GM21381 (cell line): ENCODE data around the gene DISP3.

ENCODE experiments used
- ATAC-seq: cut with Tn5 transposase; IDR thresholded peaks from one replicate; pipeline ENCODE4 v1.9.1; 2021; ENCODE audit warnings: mild to moderate bottlenecking, moderate library complexity; ENCODE audit not compliant: unreplicated experiment

DISP3 gene

DNA sequence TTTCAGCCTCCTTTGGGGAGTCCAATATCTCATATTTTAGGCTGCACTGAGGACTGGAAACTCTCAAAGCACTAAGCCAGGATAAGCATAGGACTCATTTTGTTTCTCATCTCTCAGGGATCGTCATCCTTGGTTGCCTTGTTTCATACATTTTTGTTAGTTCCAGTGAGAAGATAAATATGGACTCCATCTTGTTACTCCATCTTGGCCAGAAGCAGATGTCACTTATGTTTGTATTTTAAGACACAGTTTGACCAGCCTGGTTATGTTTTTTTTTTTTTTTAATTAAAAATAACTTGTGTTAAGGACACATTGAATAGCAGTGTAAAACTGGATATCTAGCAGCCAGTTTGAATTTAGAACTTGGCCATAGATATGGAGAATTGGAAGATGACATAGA, 34.7 kb downstream of the DISP3 start:
- no peak for ATAC-seq

DNA sequence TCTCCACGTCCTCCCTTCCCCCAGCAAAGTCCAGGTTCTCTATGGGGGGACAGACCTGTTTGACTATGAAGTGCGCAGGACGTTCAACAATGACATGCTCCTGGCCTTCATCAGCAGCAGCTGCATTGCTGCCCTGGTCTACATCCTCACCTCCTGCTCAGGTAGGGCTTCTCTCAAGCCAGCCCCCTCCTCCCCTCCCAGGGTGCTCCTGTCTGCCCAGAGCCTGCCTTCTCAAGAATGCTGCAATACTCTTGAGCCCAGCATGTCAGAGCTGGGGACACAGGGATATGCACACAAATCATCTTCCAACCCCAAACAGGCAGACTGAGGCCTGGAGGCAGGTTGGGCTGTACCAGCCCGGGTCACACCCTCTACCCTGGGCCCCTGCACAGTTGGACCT, 35.4 kb downstream of the DISP3 start:
- ATAC-seq, result no peak

DNA sequence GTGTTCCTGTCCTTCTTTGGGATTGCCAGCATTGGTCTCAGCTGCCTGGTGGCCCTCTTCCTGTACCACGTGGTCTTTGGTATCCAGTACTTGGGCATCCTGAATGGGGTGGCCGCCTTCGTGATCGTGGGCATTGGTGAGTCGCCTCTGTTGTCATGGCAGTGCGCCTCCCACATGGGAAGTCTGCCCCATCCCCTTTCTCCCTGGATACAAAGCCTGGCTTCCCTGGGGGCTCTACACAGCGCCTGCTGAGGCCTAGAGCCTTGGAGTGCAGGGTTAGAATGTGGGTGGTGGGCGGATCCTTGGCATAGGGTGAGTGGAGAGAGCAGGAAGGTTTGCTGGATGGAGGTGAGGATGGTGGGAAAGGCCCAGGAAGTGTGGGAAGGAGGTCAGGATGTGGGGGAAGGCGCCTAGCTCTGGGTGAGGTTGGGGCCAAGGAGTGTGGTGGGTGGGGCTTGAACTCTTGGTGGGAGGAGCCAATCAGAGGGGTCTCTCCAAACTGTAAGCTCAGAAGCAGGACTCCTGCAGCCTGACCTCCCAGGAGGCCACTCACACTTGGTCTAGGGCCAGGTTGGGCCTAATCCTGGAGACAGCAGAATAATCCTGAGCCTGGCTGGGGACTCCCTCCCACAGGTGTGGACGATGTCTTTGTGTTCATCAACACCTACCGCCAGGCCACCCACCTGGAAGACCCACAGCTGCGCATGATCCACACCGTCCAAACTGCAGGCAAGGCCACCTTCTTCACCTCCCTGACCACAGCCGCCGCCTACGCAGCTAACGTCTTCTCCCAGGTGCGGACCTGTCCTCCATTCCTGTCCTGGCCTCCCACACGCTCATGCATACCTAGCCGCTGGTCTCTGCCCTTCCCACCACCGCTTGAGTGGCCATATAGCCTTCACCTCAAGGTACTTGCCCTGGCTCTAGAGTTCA, 36.7 kb downstream of the DISP3 start:
- ATAC-seq, result no peak

DNA sequence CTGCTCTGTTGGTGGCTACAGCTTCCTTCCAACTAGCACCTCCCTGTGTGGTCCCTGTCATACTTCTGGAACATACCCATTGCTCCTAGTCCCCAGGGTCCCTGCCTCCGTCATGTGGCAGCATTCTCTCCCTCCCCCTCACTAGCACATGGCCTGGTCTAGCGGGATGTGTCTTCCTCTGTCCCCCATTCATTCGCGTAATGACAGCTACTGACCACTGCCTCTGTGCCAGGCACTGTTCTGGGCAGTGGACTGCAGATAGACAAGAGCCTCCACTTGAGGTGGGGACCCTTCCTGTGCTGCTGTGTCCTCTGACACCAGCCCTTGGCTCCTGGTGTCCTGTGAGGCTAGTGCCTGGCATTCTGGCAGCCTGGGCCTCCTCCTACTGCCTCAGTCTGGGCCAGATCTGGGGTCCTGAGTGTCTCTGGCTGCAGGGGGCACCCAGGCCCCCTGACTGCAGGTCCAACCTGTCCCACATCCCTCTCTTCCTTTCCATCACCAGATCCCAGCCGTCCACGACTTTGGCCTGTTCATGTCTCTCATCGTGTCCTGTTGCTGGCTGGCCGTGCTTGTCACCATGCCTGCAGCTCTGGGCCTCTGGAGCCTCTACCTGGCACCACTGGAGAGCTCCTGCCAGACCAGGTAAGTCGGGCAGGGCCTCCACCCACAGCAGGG, 38.1 kb downstream of the DISP3 start:
- ATAC-seq, result no peak

DNA sequence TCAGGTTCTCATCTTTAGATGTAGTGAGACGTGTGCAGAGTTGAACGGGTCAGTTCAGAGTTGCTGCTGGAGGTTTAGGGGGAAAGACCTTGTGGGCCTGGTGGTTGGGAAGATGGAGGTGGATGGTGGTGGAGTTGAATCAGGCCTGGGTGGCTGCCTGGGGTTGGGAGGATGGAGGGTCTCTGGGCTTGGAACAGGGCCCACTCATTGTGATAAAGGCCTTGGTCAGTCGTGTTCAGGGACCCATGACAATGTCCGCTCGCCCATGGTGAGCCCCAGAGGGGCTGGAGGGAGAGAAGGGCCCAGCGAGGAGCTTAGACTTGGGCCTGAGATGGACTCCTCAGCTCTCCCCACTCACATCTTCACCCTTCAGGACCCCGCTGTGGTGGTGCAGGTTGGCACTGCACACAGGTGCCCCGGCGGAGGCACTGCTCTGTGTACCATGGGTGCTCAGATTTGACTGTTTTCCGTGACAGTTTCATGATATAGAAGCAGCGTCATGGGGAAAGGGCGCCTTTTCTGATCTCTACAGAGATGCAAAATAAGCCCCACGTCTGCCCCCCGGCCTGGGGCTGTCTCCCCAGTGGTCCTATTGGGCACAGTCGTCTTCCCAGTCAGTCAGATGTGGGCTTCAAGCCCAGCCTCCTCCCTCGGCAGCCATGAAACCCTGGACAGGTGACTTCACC, 39.2 kb downstream of the DISP3 start:
- ATAC-seq, result no peak

DNA sequence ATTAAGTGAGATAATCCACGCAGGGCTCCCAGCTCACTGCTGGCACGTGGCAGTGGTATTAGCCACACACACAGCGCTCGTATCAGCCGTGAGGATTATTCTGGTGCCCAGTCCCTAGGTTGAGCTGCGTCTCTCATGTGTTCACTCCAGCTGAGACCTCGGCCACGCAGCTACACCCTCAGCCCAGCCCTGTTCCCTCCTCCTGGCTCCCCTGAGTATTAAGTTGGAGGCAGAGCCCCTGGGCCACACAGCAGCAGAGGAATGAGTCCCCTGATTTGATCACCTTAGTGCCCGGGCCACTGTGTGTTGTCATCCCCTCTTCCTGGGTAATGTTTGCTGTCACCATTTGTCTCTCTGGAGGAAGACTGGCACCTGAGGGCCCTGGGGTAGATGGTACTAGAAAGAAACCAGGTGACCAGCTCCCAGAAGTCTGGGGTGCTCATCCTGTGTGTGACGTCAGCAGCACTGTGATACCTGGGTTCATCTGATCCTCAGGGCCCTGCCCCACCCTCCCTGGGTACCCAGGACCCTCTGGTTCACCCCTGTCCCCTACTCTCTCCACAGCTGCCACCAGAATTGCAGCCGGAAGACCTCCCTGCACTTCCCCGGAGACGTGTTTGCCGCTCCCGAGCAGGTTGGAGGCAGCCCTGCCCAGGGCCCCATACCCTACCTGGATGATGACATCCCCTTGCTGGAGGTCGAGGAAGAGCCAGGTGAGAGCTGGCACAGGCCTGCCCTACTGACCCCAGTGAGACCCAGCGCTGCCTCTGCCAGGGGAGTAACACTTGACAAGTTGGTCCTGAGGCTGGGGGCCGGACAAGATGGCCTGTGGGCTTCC, 40.1 kb downstream of the DISP3 start:
- ATAC-seq, result no peak

DNA sequence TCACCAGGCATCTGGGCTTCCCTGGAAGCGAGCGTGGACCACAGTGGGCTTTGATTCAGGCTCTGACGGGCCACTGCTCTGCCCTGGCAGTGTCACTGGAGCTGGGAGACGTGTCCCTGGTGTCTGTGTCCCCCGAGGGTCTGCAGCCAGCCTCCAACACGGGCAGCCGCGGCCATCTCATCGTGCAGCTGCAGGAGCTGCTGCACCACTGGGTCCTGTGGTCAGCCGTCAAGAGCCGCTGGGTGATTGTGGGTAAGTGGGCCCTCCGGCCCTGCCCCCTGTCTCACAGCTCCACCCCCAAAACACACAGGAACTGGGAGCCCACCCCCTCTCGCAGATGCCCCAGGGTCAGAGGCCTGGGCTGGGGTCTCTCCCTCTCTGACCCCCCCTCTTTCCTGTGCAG, 40.7 kb downstream of the DISP3 start:
- no peak for ATAC-seq

DNA sequence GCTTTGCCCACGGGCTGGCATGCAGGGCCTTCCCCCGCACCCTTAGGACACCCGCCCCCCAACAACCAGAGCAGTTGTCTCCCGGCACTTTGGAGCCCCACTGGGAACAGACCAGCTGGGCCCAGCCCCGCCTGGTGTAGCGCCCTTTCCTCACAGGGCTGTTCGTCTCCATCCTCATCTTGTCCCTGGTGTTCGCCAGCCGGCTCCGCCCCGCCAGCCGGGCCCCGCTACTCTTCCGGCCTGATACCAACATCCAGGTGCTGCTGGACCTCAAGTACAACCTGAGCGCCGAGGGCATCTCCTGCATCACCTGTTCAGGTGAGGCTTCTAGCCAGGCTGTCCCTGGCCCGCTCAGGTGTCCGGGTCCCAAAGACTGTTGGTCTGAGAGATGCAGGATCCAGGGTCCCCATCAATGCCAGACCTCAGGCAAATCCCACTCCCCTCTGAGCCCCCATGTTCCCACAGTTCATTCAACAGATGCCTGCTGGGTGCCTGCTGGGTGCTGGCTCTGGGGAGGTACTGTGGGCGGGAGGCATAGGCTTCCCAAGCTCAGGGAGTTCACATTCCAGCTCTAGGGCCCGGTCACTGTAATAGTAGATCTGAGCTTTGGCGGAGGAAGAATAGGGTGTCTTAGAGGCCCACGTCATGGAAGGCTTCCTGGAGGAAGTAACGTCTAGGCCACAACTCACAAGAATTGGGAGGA, 41.7 kb downstream of the DISP3 start:
- ATAC-seq, result no peak

DNA sequence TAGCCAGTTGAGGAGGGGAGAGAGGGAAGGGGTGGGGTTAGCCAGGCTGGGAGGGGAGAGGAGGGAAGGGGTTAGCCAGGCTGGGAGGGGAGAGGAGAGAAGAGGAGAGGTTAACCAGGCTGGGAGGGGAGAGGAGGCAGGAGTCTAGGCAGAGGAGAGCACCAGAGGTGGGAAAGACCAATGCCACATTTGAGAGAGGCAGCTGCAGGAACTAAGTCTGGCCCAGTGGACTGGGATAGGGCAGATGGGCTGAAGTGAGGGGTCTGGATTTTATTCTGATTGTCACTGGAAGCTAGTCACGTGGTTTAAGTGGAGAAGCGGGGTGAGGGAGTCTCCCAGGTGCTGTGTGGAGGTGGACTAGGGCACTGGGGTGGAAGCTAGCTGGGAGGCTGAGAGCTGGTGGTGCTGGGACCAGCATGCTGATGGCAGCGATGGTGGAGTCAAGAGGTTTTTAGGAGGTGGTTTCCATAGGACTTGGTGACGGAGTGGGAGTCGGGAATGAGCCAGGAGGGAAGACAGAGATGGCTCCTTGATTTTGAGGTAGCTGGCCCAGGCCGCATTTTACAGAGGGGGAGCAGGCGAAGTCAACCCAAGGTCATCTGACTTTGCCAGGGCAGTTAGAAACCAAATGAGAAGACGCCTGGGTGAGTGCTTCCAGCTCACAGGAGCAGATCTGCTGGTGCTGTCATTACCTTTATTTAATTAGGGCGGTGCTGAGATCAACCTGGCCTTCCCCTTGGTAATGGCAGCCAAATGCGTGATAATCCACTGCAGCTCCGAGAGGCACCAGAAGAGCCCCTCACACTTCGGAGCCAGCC, 42.8 kb downstream of the DISP3 start:
- no peak for ATAC-seq

DNA sequence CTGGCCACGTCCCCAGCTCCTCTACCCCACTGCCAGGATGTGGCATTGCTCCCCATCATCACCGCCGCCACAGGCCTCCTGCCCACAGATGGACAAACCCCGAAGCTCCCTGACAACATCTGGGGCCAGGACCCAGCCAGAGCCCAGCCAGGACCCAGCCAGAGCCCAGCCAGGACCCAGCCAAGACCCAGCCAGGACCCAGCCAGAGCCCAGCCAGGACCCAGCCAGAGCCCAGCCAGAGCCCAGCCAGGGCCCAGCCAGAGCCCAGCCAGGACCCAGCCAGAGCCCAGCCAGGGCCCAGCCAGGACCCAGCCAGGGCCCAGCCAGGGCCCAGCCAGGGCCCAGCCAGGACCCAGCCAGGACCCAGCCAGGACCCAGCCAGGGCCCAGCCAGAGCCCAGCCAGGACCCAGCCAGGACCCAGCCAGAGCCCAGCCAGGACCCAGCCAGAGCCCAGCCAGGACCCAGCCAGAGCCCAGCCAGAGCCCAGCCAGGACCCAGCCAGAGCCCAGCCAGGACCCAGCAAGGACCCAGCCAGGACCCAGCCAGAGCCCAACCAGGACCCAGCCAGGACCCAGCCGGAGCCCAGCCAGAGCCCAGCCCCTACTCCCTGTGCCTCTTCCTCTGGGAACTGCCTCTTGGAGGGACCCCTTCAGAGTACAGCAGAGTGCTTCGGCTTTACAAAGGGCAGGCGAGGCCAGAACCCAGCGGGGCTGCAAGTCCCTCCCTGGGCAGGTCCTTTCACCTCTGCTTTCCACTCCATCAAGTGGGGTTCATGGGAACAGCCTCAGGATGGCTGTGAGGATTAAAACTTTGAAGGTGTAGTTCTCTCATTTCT, 43.7 kb downstream of the DISP3 start:
- no peak for ATAC-seq

DNA sequence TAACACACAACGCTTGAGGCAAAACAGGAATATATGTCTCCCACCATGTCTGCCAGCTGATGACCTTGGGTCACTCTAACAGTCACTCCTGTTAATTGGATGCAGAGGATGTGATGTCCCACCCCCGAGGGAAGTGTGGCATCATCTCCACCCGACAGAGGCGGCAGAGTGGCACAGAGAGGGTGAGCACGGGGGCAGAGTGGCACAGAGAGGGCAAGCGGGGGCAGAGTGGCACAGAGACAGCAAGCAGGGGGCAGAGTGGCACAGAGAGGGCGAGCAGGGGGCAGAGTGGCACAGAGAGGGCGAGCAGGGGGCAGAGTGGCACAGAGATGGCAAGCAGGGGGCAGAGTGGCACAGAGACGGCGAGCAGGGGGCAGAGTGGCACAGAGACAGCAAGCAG, 44.3 kb downstream of the DISP3 start:
- no peak for ATAC-seq

DNA sequence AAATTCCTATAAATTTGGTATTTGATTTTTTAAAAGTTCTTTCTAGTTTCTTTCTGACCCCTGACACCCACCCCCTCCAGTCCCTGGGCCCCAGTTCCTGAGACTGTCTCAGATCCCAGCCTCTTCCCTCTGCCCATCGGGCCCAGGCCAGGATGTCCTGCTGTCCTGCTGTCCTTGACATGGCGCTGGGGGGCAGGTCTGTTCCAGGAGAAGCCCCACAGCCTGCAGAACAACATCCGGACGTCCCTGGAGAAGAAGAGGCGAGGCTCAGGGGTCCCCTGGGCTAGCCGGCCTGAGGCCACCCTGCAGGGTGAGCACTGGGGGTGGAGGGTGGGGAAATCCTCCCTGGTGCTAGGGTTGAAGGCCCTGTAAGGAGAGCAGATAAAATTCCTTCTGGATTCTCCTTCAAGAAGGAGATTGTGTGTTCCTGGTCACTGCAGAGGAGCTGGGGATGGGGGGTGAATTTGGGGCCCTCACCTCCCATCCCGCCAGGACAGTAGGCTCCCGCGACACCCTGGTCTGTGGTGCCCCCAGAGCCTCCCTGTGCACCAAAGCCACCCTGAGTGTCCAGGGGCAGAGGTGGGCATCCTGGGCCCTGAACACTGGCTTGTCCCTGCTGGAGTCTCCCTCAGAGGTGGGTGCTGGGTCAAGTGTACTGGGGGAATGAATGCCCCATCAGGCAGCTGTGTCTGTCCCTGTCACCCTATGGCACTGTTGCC, 45.0 kb downstream of the DISP3 start:
- ATAC-seq, result no peak

DNA sequence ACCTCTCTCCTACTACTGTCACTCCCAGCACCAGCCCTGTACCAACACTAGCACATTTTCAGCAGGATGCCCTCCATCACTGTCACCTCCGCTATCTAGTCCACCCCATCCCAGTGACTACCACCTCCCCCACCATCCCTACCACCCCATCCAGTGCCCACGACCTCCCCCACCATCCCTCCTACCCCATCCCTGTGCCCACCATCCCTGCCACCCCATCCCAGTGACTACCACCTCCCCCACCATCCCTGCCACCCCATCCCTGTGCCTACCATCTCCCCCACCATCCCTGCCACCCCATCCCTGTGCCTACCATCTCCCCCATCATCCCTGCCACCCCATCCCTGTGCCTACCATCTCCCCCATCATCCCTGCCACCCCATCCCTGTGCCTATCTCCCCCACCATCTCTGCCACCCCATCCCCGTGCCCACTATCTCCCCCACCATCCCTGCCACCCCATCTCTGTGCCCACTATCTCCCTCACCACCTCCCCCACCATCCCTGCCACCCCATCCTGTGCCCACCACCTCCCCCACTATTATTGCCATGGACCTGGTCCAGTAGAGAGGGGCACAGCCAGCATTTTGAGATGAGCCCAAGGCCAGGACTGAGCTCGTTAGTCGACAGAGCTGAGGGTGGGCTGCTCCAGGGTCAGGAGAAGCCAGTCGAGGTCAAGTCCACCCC, 45.7 kb downstream of the DISP3 start:
- ATAC-seq, result no peak

DNA sequence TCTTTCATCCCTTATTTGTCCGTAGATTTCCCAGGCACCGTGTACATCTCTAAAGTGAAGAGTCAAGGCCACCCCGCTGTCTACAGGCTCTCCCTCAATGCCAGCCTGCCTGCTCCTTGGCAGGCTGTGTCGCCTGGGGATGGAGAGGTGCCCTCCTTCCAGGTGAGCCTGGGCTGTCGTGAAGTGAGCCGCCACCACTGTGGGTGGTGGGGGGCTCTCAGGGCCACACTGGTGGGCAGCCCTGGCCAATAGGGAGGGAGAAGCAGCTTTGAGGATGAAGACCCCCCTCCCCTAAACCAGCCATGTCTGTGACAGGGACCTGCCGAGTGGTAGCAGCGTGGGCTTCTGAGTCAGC, 46.2 kb downstream of the DISP3 start:
- ATAC-seq, result no peak

DNA sequence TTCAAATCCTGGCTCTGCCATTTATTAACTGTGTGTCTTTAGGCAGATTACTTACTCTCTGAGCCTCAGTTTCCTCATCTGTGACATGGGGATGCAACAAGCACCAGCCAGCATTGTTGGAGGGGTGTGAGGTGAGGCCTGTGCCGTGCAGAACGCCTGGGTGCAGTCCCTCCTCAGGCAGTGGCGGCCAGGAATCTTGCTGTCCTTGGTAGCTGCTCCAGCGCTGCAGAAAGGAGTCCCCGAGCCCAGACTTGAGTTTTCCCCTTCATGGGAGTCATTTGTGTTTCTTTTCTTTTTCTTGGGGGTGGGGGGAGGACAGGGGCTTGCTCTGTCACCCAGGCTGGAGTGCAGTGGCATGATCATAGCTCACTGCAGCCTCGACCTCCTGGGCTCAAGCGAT, 46.6 kb downstream of the DISP3 start:
- no peak for ATAC-seq

DNA sequence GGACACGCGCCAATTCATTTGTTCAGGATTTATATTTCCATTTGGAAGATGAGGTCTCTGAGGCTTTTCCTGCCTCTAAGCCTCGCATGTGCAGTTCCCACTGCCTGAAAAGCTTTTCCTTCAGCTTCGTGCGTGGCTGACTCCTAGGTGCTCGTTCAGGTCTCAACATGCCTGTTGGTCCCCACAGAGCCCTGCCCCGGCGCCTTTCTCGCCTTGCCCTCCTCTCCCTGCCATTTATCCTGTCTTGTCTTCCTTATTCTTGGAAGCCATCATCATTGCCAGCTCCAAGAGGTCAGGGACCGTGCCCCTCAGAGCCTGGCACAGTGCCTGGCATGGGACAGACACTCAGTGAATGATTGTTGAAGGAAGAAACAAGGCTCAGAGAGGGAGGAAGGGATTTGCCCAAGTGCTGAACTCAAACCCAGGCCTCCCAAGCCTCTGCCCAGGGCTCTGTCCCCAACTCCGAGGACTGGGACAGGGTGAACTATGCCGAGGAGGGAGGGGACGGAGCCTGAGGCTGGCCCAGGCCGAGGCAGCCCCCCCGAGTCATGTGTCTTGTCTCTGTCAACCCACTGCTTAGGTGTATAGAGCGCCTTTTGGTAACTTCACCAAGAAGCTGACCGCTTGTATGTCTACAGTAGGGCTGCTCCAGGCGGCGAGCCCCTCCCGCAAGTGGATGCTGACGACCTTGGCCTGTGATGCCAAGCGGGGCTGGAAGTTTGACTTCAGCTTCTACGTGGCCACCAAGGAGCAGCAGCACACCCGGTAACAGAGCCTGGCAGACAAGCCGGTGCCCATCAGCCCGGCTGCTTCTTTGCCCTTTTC, 47.3 kb downstream of the DISP3 start:
- ATAC-seq, result no peak
